Measurements from ENCODE around the gene UBE3B. TPM values are rescaled to one million over a fixed set of nuclear protein-coding genes. Genes with fewer than 3 reads are reported as not detected.

The UBE3B gene
- total RNA-seq, 1 experiment from 2014 or later = 25.7 TPM

DNA sequence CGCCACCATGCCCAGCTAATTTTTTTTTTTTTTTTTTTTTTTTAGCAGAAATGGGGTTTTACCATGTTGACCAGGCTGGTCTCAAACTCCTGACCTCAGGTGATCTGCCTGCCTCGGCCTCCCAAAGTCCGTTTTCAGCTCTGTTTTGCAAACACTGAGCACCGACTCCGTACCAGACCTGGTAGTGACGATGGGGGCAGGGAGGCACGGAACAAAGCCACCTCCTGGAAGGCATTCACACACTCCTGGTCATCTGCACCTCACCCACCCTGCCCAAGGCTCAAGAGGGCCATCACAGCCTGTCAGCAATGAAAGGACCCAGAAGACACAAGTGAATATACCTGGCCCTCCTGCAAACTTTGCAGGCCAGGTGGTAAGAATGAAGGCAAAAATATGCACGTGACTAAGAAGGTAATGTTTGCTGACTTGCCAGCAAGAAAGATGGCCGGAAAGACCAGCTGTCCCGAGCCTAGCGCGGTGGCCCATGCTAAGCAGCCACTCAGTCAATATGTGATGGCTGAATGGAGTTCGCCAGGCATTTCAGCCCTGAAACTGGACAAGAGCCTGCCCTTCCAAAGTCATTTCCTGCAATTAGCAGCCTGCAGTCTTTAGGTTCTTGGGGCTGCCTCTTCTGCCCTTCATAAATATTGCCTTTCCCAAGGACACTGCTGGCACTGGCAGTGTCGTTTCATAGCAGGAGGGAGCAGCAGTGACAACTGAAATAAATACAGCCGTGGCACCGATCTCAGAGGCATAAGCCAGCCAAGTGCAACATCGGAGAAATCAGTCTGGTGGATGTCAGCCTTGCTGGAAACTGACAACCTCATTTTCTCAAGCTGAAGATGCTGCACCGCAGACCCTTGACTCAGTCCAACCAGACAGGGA, 78.2 kb downstream of the UBE3B start:
- H3K9me2 ChIP-seq (replicated peaks; ENCODE audit: low read length) = no peaks in the 10 kb centered on the region
- no peak for ATAC-seq
- no peak overlapping the region for H3K4me2 ChIP-seq (ENCODE audit: low read length)
- no peak overlapping the region for H2AFZ ChIP-seq (ENCODE audit: low read length)
- H3F3A ChIP-seq (ENCODE audit: low read length, unreplicated experiment) = no peaks in the 10 kb centered on the region
- H3K4me1 ChIP-seq (ENCODE audit: insufficient read depth, low read length) = peaks cover 9% of the 10 kb centered on the region; the same call in 1 of the 2 replicates
- intact Hi-C loops (cut with micrococcal nuclease) = no loop called here
- no peak for DNase-seq
- H4K20me1 ChIP-seq (ENCODE audit: low read length) = no peaks in the 10 kb centered on the region
- no peaks in the 10 kb centered on the region for H3K27me3 ChIP-seq (ENCODE audit: low read length)
- CTCF ChIA-PET = interaction anchor here (0.8 kb wide), 1 partner anchor 41 kb away, joined by 5 read pairs; no protein-coding TSS in a partner anchor
- H3K27ac ChIP-seq (ENCODE audit: low read length) = no peak overlapping the region
- no peak overlapping the region for H3K9ac ChIP-seq (ENCODE audit: low read length)
- no peak for TF ChIP-seq EZH2 (IDR thresholded peaks at IDR 0.05; ENCODE audit: low read length, unreplicated experiment)
- TF ChIP-seq EZH2phosphoT487 (IDR thresholded peaks at IDR 0.05; ENCODE audit: borderline replicate concordance, low read length) = no peak
- TF ChIP-seq, protein P1, sequence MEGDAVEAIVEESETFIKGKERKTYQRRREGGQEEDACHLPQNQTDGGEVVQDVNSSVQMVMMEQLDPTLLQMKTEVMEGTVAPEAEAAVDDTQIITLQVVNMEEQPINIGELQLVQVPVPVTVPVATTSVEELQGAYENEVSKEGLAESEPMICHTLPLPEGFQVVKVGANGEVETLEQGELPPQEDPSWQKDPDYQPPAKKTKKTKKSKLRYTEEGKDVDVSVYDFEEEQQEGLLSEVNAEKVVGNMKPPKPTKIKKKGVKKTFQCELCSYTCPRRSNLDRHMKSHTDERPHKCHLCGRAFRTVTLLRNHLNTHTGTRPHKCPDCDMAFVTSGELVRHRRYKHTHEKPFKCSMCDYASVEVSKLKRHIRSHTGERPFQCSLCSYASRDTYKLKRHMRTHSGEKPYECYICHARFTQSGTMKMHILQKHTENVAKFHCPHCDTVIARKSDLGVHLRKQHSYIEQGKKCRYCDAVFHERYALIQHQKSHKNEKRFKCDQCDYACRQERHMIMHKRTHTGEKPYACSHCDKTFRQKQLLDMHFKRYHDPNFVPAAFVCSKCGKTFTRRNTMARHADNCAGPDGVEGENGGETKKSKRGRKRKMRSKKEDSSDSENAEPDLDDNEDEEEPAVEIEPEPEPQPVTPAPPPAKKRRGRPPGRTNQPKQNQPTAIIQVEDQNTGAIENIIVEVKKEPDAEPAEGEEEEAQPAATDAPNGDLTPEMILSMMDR (conservative IDR thresholded peaks at IDR 0.05; ENCODE audit: low read depth, low read length) = no peak
- POLR2A ChIA-PET (ENCODE audit: unreplicated experiment) = no interaction called here
- BruUV-seq (replicated peaks) = no TSS peak
- no peak overlapping the region for H3K4me3 ChIP-seq (ENCODE audit: low read length)
- no peaks in the 10 kb centered on the region for H3K9me3 ChIP-seq (ENCODE audit: low read length)
- H3K36me3 ChIP-seq (ENCODE audit: low read depth, low read length) = no peaks in the 10 kb centered on the region
- H3K79me2 ChIP-seq (ENCODE audit: low read length) = no peaks in the 10 kb centered on the region

DNA sequence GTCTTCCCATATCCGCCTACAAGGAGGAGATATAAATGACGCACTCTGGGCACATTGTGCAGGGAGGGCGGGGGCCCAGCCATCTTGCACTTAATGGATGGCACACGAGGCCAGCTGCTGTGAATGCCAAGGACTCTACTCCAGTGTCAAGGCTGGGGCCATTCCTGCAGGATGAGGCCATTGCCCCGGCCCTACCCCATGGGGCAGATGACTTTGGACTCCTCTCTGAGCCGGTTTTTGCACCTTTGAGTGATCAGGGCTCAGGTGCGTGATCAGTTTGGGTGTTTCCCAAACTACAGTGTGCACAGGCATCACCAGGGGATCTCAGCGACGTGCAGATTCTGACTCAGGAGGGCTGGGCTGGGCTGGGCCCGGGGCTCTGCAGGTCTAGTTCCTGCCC, 79.8 kb downstream of the UBE3B start:
- no peaks in the 10 kb centered on the region for H3K27me3 ChIP-seq (ENCODE audit: low read length)
- intact Hi-C loops (cut with micrococcal nuclease) = no loop called here
- no peak overlapping the region for H3K27ac ChIP-seq (ENCODE audit: low read length)
- H4K20me1 ChIP-seq (ENCODE audit: low read length) = no peaks in the 10 kb centered on the region
- no peak overlapping the region for H3K9ac ChIP-seq (ENCODE audit: low read length)
- no peaks in the 10 kb centered on the region for H3K9me2 ChIP-seq (replicated peaks; ENCODE audit: low read length)
- no peaks in the 10 kb centered on the region for H3K9me3 ChIP-seq (ENCODE audit: low read length)
- H2AFZ ChIP-seq (ENCODE audit: low read length) = no peak overlapping the region
- POLR2A ChIA-PET (ENCODE audit: unreplicated experiment) = no interaction called here
- peak; percentile 14; the same call in 1 of the 2 replicates for ATAC-seq
- no peaks in the 10 kb centered on the region for H3F3A ChIP-seq (ENCODE audit: low read length, unreplicated experiment)
- BruUV-seq (replicated peaks) = no TSS peak
- no peaks in the 10 kb centered on the region for H3K79me2 ChIP-seq (ENCODE audit: low read length)
- no peaks in the 10 kb centered on the region for H3K36me3 ChIP-seq (ENCODE audit: low read depth, low read length)
- H3K4me2 ChIP-seq (ENCODE audit: low read length) = no peak overlapping the region
- peaks cover 9% of the 10 kb centered on the region; the same call in 1 of the 2 replicates for H3K4me1 ChIP-seq (ENCODE audit: insufficient read depth, low read length)
- H3K4me3 ChIP-seq (ENCODE audit: low read length) = no peak overlapping the region
- no peak for TF ChIP-seq EZH2 (IDR thresholded peaks at IDR 0.05; ENCODE audit: low read length, unreplicated experiment)
- TF ChIP-seq, protein P1 (conservative IDR thresholded peaks at IDR 0.05; ENCODE audit: low read depth, low read length) = no peak
- no peak for TF ChIP-seq EZH2phosphoT487 (IDR thresholded peaks at IDR 0.05; ENCODE audit: borderline replicate concordance, low read length)
- CTCF ChIA-PET = no interaction called here
- DNase-seq = no peak

DNA sequence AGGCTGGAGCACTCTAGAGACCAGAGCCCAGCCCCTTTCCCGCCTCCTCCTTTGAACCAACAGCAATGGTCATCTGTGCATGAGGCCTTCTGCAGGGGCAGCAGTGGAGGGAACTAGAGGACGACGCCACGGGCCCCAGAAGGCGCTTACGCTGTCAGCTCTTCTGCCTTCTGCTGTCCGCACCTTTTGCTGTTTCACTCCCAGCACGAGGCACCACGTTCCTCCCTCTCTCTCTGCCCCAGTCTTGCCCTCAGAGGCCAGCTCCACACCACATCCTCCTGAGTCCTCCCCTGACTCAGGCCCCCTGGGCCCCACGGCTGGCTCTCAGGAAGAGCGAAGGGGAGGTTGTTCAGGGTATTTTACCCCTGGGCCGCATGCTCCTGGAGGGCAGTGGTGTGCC, 80.4 kb downstream of the UBE3B start:
- H3K27ac ChIP-seq (ENCODE audit: low read length) = no peak overlapping the region
- no peaks in the 10 kb centered on the region for H3F3A ChIP-seq (ENCODE audit: low read length, unreplicated experiment)
- ATAC-seq = no peak
- no peaks in the 10 kb centered on the region for H3K9me3 ChIP-seq (ENCODE audit: low read length)
- no peak overlapping the region for H2AFZ ChIP-seq (ENCODE audit: low read length)
- CTCF ChIA-PET = no interaction called here
- no TSS peak for BruUV-seq (replicated peaks)
- intact Hi-C loops (cut with micrococcal nuclease) = no loop called here
- no peaks in the 10 kb centered on the region for H3K79me2 ChIP-seq (ENCODE audit: low read length)
- H3K9me2 ChIP-seq (replicated peaks; ENCODE audit: low read length) = no peaks in the 10 kb centered on the region
- no peaks in the 10 kb centered on the region for H3K27me3 ChIP-seq (ENCODE audit: low read length)
- H3K4me3 ChIP-seq (ENCODE audit: low read length) = no peak overlapping the region
- no peaks in the 10 kb centered on the region for H4K20me1 ChIP-seq (ENCODE audit: low read length)
- peaks cover 9% of the 10 kb centered on the region; the same call in 1 of the 2 replicates for H3K4me1 ChIP-seq (ENCODE audit: insufficient read depth, low read length)
- TF ChIP-seq, protein P1 (conservative IDR thresholded peaks at IDR 0.05; ENCODE audit: low read depth, low read length) = no peak
- TF ChIP-seq EZH2 (IDR thresholded peaks at IDR 0.05; ENCODE audit: low read length, unreplicated experiment) (no peak), EZH2phosphoT487 (IDR thresholded peaks at IDR 0.05; ENCODE audit: borderline replicate concordance, low read length) (no peak)
- no peak overlapping the region for H3K9ac ChIP-seq (ENCODE audit: low read length)
- no peaks in the 10 kb centered on the region for H3K36me3 ChIP-seq (ENCODE audit: low read depth, low read length)
- DNase-seq = no peak
- H3K4me2 ChIP-seq (ENCODE audit: low read length) = no peak overlapping the region
- POLR2A ChIA-PET (ENCODE audit: unreplicated experiment) = no interaction called here

Data from PC-3 (cell line).